ENCODE data around the gene LRRC4B.

Gene LRRC4B

DNA sequence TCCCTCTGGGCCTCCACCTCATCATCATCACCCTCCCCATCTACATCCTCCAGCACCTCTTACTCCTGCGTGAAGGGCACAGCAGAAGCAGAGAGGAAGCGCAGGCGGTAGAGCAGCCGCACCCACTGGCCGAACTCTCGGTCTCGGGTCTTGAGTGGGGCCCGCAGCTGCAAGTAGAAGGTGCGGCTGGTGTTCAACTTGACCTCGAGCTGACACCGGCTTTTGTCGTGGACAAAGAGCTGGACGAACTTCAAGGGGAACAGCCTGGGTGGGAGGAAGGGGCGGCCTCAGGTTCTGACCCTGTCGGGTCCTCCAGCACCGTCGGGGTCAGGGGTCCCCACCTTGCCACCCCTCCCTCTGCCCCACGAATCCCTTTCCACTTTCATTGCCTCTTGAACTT lies 100.7 kb downstream of the LRRC4B start:
- FAIRE-seq, result no peak
- DNase-seq (ENCODE audit: low spot score), result no peak
